ENCODE measurements around the gene ARRDC1. TPM values are rescaled to one million over a fixed set of nuclear protein-coding genes. Genes with fewer than 3 reads are reported as not detected.
A peak's percentile ranks its signal among the peaks of the same experiment; 100 is the strongest.

Gene ARRDC1
- total RNA-seq, 2 donors from 2014 or later = 40.5 to 56.4 TPM

GRCh38 chr9:137643921-137644320 is 38.4 kb downstream of the ARRDC1 start:
- TF ChIP-seq CTCF (IDR thresholded peaks at IDR 0.05) = no peak
- no peak overlapping the region for H3K27ac ChIP-seq
- peaks cover 0 to 6% of the 10 kb centered on the region in 2 donors for H3K4me1 ChIP-seq (ENCODE audit: control insufficient read depth in 1 of 2, low read depth in 2 of 2)
- H3K36me3 ChIP-seq = peaks cover 3% of the 10 kb centered on the region
- H3K27me3 ChIP-seq (replicated peaks; ENCODE audit: insufficient read depth) = no peaks in the 10 kb centered on the region
- H3K4me3 ChIP-seq = no peak overlapping the region
- H3K9me3 ChIP-seq = no peaks in the 10 kb centered on the region
- ATAC-seq (ENCODE audit: insufficient number of reproducible peaks, low FRiP score, low read depth) (no peak), DNase-seq (ENCODE audit: low spot score) (no peak)

DNA sequence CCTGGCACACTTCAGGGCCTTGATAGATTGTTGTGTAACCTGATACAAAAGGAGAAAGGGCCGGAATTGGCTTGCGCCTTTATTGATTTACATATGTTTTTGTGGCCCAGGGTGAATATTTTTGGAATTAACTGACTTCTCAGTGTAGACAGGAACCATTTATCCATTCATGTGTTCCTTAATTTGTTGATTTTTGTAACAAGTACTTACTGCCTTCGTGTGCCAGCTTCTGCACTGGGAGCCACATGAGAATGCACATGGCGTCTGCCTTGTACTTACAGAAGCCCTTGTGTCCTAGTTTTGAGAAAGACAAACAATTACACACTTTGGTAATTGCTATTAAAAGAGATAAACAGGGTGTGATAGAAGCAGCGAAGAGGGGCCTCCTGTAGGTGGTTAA is 39.7 kb downstream of the ARRDC1 start:
- H3K9me3 ChIP-seq = no peaks in the 10 kb centered on the region
- TF ChIP-seq CTCF (IDR thresholded peaks at IDR 0.05) = no peak
- DNase-seq (ENCODE audit: low spot score) (no peak), ATAC-seq (ENCODE audit: insufficient number of reproducible peaks, low FRiP score, low read depth) (no peak)
- H3K4me1 ChIP-seq (ENCODE audit: control insufficient read depth in 1 of 2, low read depth in 2 of 2) = peaks cover 0 to 7% of the 10 kb centered on the region in 2 donors
- no peak overlapping the region for H3K4me3 ChIP-seq
- H3K36me3 ChIP-seq = peaks cover 3% of the 10 kb centered on the region
- H3K27me3 ChIP-seq (replicated peaks; ENCODE audit: insufficient read depth) = no peaks in the 10 kb centered on the region
- H3K27ac ChIP-seq = no peak overlapping the region

DNA sequence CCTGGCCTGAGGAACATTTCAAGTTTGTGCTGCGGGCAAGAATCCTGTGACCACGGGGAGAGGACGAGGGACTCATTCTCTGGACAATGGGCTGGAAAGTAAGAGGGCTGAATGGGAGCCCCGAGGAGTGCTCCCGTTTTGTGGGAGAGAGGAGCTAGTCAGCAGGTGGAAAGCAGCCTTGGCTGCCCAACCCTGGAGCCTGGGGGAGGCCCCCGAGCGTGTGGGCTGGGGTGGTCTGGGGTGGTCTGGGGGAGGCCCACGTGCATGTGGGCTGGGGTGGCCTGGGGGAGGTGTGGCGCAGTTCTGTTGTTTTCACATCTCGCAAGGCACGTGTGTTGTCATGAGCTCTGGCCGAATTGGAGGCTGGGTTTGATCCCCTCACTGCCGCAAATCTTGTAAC is 40.9 kb downstream of the ARRDC1 start:
- ATAC-seq (ENCODE audit: insufficient number of reproducible peaks, low FRiP score, low read depth) (no peak), DNase-seq (ENCODE audit: low spot score) (no peak)
- Histone ChIP-seq H3K36me3 (peaks cover 3% of the 10 kb centered on the region), H3K27me3 (replicated peaks; ENCODE audit: insufficient read depth) (no peaks in the 10 kb centered on the region), H3K4me1 (ENCODE audit: control insufficient read depth in 1 of 2, low read depth in 2 of 2) (peaks cover 0 to 7% of the 10 kb centered on the region in 2 donors), H3K9me3 (no peaks in the 10 kb centered on the region), H3K4me3 (no peak overlapping the region), H3K27ac (no peak overlapping the region)
- TF ChIP-seq CTCF (IDR thresholded peaks at IDR 0.05) = no peak

- TF ChIP-seq CTCF (IDR thresholded peaks at IDR 0.05) = no peak
- ATAC-seq (ENCODE audit: insufficient number of reproducible peaks, low FRiP score, low read depth) (no peak), DNase-seq (ENCODE audit: low spot score) (no peak)
- H3K27ac ChIP-seq = no peak overlapping the region
- peak overlapping the region; percentile 32 for H3K4me3 ChIP-seq
- peaks cover 7% of the 10 kb centered on the region for H3K36me3 ChIP-seq
- H3K4me1 ChIP-seq (ENCODE audit: control insufficient read depth in 1 of 2, low read depth in 2 of 2) = peaks cover 0 to 7% of the 10 kb centered on the region in 2 donors
- no peaks in the 10 kb centered on the region for H3K9me3 ChIP-seq
- H3K27me3 ChIP-seq (replicated peaks; ENCODE audit: insufficient read depth) = no peaks in the 10 kb centered on the region
Measured at GRCh38 chr9:137647096-137647714, 41.7 kb downstream of the ARRDC1 start.

GRCh38 chr9:137648396-137648795 is 42.9 kb downstream of the ARRDC1 start:
- Histone ChIP-seq H3K27me3 (replicated peaks; ENCODE audit: insufficient read depth) (no peaks in the 10 kb centered on the region), H3K9me3 (no peaks in the 10 kb centered on the region), H3K4me3 (no peak overlapping the region), H3K4me1 (ENCODE audit: control insufficient read depth in 1 of 2, low read depth in 2 of 2) (peaks cover 0 to 7% of the 10 kb centered on the region in 2 donors), H3K36me3 (peaks cover 7% of the 10 kb centered on the region), H3K27ac (no peak overlapping the region)
- no peak for TF ChIP-seq CTCF (IDR thresholded peaks at IDR 0.05)
- no peak for DNase-seq (ENCODE audit: low spot score)
- no peak for ATAC-seq (ENCODE audit: insufficient number of reproducible peaks, low FRiP score, low read depth)

Measured in thoracic aorta (tissue), 2 donors.